ENCODE measurements around the gene HTD2. TPM values are rescaled to one million over a fixed set of nuclear protein-coding genes. Genes with fewer than 3 reads are reported as not detected.
A peak's percentile ranks its signal among the peaks of the same experiment; 100 is the strongest.

HTD2 gene
- total RNA-seq, 4 donors from 2014 or later, result 8.4 to 12.6 (median 10.4) TPM

DNA sequence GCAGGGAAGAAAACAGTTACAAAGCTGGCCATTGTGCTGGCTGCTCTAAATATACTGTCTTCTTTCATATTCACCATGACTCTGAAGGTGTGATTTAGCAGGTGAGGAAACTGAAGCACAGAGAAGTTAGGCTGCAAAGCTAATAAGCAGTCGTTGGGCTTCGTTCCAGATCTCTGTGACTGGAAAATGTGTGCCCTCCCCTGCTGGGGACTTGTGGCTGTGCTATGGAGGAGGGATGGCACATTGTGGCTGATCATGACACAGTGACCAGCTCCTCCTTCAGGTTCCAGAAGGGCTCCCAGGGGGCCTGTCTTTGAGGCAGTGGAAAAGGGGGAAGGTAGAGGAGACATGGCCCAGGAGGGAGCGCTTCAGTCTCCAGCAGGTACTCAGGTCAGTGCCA, 45.6 kb downstream of the HTD2 start:
- DNase-seq (ENCODE audit: low spot score), result no peak
- TF ChIP-seq, protein P1, sequence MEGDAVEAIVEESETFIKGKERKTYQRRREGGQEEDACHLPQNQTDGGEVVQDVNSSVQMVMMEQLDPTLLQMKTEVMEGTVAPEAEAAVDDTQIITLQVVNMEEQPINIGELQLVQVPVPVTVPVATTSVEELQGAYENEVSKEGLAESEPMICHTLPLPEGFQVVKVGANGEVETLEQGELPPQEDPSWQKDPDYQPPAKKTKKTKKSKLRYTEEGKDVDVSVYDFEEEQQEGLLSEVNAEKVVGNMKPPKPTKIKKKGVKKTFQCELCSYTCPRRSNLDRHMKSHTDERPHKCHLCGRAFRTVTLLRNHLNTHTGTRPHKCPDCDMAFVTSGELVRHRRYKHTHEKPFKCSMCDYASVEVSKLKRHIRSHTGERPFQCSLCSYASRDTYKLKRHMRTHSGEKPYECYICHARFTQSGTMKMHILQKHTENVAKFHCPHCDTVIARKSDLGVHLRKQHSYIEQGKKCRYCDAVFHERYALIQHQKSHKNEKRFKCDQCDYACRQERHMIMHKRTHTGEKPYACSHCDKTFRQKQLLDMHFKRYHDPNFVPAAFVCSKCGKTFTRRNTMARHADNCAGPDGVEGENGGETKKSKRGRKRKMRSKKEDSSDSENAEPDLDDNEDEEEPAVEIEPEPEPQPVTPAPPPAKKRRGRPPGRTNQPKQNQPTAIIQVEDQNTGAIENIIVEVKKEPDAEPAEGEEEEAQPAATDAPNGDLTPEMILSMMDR (IDR thresholded peaks at IDR 0.05), result no peak
- ATAC-seq (ENCODE audit: low FRiP score), result peak; percentile 28

DNA sequence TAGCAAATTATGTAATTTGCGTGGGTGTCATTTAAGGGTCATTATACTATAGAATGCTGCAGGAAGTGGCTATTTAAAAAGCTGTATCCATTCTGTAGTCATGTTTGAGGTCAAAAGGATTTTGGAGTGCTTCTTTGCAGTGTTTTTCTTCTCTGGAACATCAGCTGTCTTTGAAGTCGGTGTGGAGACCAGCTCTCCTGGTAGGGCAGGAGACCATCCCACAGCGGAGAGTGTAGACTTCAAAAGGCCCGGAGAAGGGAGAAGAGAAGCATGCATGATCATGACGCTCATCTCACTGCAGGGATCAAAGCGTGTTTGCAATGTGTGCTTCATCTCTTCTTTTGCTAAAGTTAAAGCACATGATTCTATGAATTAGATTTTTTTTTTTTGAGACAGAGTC, 46.3 kb downstream of the HTD2 start:
- ATAC-seq (ENCODE audit: low FRiP score), result no peak
- DNase-seq (ENCODE audit: low spot score), result no peak
- TF ChIP-seq, protein P1 (IDR thresholded peaks at IDR 0.05), result no peak

DNA sequence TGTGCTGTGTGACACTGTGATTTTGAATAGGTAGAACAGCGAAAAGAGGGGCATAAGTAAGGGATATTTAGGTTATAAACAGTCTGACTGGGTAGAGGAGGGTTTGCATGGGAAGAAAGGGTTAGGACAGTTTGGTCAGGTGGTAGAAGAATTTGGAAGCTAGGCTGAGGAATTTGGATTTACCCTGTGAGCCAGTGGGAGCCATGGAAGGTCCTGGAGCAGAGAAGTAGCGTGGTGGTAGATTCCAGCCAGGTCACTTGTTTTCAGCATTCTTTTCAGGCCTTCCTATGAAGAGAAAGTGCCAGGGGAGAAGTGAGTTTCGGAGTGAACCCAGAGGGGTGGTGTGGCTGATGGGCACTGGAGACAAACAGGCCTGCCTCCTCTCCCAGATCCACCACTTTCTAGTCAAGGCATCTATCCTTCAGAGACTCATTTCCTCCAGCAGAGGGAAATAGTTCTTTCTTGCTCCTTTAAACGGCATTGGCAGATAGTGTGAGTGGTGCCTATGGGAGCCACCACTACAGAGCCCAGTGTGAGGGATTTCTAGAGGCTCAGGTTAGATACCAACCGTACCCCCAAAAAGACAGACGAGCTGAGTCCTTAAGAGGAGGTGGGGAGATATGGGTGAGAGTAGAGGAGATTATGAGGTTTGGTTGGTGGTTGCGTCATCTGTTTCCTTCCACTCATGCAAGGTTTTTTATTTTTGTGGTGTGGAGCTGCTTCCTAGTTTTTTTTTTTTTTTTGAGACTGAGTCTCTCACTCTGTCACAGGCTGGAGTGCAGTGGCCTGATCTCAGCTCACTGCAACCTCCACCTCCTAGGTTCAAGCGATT, 47.6 kb downstream of the HTD2 start:
- ATAC-seq (ENCODE audit: low FRiP score), result no peak
- DNase-seq (ENCODE audit: low spot score), result no peak
- TF ChIP-seq, protein P1 (IDR thresholded peaks at IDR 0.05), result no peak

DNA sequence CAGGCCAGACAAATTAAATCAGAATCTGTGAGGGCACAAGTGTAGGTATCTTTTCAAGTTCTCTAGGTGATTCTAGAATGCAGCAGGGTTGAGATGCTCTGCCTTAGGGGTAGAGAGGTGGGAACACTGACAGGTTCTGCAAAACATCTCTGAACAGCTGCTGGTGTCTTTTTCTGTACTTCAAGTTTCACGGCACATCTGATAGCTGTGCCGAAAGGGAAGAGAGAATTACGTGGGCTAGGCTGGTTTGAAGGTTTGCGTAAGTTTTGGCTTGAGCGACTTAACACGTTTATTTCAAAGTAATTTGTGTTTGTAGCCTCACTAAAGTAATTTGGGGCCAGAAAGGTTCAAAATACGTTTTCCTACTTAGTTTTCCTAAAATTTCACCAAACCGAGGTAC, 48.9 kb downstream of the HTD2 start:
- DNase-seq (ENCODE audit: low spot score), result no peak
- ATAC-seq (ENCODE audit: low FRiP score), result no peak
- TF ChIP-seq, protein P1 (IDR thresholded peaks at IDR 0.05), result no peak

DNA sequence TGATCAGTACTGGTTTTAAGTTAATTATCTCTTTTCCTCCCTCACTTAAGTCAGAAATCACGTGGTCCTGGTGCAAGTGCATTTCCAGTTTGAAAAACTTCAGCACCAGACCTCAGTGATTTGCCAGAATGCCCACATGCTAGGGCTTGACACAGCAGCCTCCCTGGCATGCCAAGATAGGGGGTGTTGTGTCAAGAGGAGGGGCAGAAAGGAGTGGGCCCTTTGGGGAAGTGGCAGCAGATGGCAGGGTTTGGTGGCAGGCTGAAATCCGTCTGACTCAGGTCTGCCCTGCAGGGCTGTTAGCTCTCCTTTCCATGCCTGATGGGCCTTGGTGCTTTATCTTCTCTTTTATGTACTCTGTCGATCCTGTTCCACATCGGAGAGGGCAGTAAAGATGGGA, 49.7 kb downstream of the HTD2 start:
- TF ChIP-seq, protein P1 (IDR thresholded peaks at IDR 0.05), result no peak
- ATAC-seq (ENCODE audit: low FRiP score), result no peak
- no peak for DNase-seq (ENCODE audit: low spot score)

DNA sequence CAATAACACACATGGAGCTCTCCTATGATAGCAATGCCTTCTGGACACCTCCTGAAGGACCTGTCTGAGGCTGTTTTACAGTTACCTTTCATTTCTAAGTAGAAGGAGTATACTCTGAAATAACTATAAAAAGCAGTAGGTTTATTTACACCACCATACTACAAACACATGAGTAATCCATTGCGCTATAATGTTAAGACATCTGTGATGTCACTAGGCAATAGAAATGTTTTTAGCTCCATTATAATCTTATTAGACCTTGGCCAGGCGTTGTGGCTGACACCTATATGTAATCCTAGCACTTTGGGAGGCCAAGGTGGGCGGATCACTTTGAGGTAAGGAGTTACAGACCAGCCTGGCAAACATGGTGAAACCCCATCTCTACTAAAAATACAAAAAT, 51.1 kb downstream of the HTD2 start:
- ATAC-seq (ENCODE audit: low FRiP score) (no peak), DNase-seq (ENCODE audit: low spot score) (no peak)
- TF ChIP-seq, protein P1 (IDR thresholded peaks at IDR 0.05), result no peak

DNA sequence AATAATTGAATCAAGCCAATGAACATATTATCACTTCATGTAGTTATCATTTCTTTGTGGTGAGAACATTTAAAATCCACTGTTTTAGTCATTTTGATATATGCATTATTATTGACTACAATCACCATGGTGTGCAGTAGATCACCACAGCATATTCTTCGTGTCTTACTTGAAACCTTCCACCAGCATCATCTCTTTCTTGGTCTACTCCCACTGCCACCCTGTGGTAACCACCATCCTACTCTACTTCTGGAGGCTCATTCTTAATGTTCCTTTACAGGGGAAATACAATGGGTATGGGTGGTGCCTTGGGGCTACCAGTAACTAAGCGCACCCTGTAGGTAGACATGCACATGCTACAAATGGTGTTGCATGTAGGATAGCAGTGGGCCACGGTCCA, 51.8 kb downstream of the HTD2 start:
- no peak for ATAC-seq (ENCODE audit: low FRiP score)
- TF ChIP-seq, protein P1 (IDR thresholded peaks at IDR 0.05), result no peak
- no peak for DNase-seq (ENCODE audit: low spot score)

Measured in omental fat pad (tissue), 4 donors.